HL-60 (cell line): ENCODE measurements around the gene RHOB.

Source experiments
- CTCF ChIP-seq: IDR thresholded peaks from one replicate; pipeline ENCODE4 v1.5.1; 2011; ENCODE audit warnings: low read length, control low read depth, inconsistent platforms; ENCODE audit not compliant: insufficient read depth
- GABPA ChIP-seq: IDR thresholded peaks from 2 replicates; pipeline ENCODE4 v1.6.1; 2012; ENCODE audit warnings: low read depth
- POLR2AphosphoS5 ChIP-seq: IDR thresholded peaks from 2 replicates; pipeline ENCODE4 v1.6.1; 2012; ENCODE audit warnings: low read depth
- REST ChIP-seq: IDR thresholded peaks from 2 replicates; pipeline ENCODE4 v1.6.1; 2012; ENCODE audit warnings: low read depth; ENCODE audit not compliant: insufficient replicate concordance
- SPI1 ChIP-seq: IDR thresholded peaks from 2 replicates; pipeline ENCODE4 v1.6.1; 2012; ENCODE audit warnings: low read depth, mild to moderate bottlenecking, borderline replicate concordance

- no peak for TF ChIP-seq POLR2AphosphoS5
- no peak for TF ChIP-seq CTCF
- no peak for TF ChIP-seq REST
- no peak for TF ChIP-seq SPI1
- TF ChIP-seq GABPA = no peak
Observed at GRCh38 chr2:20496942-20497341, 50.1 kb downstream of the RHOB start.
